NCI-H2227 treated with DMSO at 0.1 percent for 48 hours (cell line): ENCODE results near the gene REM2.
"Not testable (repeated sequence)": the region's sequence is repeated elsewhere in the genome, so short reads cannot be mapped to it uniquely, and the experiment has no call there.

ENCODE experiments used
- DNase-seq: peaks from one replicate; lab custom pipeline; 2025; lab: John Stamatoyannopoulos, UW

The REM2 gene

DNA sequence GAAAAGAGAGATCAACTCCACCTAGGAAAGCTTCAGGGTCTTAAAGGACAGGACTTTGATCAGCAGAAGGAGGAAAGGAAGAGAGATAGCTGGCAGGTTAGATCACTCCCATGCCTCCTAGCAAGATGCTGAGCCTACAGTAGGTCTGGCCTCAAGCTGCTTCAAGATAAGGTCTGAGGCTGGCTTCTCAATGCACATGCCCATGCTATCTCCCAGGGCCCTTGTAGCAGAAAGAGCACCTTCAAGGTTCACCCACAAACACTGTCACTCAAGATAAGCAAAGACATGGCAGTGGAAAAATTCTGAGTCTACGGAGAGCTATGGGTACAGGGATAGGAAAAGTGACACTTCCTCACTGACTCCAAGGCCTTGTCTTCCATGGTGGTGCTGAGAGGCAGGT lies 14.3 kb downstream of the REM2 start:
- no peak for DNase-seq

DNA sequence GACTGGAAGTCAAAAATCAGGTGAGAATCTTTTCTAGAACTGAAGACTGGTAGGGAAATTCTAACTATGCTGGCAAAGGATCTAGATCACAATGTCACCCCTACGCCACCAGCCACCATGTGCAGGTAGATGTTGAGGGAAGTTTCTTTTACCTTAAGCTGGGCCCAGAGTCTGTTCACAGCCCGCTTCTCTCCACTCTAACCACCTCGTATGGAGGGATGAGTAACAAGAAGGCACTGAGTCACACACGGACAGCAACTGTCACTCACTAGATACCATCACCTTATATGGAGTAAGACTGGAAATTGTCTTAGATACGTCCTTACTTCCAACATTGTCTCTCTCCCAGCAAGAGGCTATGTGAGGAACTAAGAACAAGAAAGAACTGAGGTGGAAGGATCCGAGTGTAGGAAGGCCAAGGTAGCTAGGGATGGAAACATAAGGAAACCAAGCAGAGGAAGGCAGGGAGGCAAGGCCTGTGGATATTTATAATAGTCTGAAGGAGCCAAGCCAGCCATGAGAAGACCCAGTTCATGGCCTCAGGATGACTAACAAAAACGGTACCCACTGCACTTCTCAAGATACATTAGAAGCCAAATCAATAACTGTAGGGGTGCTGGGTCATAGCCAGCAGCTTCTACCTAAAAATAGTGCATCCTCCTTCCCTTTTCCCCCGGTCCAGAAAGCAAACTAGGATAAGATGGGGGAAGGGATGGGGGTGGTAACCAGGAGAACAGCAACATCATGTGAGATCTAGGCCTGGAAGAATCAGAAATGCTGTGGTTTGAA lies 15.5 kb downstream of the REM2 start:
- DNase-seq = no peak

DNA sequence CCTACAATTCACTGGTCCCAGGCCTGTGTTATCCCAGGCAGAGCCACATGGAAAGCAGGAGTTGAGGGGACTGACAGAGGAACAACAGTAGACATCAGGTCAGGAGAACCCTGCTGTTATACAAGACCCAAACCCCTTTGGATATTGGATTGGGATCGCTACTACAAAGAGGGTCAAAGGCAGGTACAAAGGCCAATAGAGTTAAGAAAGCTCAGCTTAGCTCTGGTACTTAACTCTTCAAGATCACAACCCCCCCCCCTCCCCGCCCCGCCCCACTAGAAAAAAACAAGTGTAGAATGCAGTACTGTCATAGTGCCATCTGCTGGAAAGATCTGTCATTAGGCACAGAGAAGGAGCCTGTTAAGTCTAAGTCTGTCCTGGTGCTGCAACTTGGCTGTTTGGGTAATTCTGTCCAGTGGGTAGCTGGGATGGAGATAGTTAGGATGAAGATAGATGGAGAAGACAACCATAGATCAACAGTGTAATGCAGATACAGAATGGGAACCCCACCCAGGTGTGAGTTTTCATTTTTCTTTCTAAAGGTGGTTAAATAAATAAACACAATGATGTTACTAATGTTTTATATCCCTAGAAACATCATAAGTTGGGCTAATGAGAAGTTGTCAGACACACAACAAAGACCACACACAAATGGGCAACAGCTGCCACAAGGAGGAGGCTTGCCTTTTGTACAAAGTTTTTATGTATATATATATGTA lies 17.2 kb downstream of the REM2 start:
- peak; percentile 45 for DNase-seq

DNA sequence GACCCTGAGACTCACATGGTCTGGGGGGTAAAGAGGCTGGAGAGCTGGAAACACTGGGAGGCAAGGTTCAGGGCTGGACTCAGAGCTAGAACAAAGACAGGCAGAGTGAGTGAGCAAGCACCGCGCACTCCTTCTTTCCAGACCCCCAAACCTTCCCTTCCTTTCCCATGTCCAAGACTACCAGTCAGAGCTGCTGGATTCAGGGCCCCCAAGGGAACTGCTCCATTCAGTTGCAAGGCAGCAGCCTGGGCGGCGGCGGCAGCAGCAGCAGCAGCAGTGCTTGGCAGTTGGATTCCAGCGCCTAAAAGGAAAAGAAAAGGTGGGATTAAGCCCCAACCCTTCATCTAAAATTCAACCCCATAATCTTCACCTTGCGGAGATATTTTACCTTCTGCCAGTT lies 18.8 kb downstream of the REM2 start:
- DNase-seq = no peak

DNA sequence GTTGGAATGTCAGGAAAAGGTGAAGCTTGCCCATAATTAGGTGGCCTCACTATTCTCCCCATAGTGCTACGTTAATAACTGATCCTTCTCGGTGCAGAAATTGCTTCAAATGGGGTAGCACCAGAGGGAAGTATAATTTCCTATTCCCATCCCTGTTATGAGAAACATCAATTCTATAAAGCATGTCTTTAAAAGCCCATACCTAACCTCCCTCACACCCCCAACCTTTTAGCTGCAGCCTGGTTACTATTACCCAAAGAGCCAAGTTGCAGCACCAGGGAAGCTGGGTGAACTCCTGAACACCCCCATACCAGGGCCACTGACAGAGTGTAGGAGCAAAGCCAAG lies 20.7 kb downstream of the REM2 start:
- DNase-seq = no peak

DNA sequence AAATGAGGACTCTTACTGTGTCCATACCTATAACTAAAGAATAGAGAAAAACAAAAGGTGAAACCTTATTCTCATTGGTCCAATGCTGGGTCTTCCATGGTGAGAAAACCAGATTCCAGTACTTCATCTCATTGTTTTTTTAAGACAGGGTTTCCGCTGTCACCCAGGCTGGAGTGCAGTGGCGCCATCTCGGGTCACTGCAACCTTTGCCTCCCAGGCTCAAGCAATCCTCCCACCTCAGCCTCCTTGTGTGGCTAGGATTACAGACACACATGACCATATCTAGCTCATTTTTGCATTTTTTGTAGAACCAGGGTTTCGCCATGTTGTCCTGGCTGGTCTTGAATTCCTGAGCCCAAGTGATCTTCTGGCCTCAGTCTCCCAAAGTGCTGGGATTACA lies 22.6 kb downstream of the REM2 start:
- no peak for DNase-seq

DNA sequence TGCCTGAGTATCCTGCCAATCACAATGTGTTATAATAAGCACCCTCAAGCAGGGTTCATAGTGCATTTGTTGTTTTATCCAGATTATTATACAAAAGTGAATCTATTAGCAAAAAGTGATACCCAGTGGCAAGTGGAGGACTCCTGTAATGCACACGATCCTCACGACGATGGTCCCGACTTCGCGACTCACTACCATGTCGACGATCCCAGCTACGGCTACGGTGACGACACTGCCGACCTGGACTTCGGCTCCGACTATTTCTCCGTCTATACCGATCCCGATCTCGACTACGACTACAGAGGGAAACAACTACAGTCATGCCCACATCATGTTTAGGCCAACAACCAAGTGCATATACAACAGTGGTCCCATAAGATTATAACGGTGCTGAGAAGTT lies 23.1 kb downstream of the REM2 start:
- DNase-seq = no peak

DNA sequence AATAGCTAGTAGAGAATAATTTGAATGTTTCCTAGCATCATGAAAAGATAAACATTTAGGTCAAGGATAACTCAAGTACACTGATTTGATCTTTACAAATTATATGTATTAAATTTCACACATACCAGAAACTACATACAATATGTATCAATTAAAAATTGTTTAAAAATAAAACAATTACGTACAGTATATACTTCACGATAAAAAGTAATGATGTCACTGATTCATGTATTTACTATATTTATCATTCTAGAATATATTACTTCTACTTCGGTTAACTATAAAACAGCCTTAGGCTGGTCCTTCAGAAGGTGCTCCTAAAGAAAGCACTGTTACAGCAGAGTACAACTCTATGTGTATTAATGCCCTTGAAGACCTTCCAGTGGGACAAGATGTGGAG lies 24.4 kb downstream of the REM2 start:
- no peak for DNase-seq

DNA sequence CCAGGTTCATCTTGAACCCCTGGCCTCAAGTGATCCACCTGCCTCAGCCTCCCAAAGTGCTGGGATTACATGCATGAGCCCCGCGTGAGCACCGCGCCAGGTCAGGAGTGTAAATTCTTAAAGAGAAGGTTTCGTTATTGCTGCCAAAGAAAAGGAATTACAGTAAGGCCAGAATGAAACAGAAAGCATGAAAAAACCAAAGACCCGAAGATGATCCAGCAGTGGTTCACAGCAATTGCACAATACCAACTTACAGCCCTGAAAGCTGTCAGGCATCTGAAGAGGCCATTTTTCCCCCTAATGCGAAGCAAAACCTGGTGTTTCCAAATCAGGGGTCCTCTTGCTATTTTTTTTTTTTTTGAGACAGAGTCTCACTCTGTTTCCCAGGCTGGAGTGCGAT lies 25.6 kb downstream of the REM2 start:
- no peak for DNase-seq

DNA sequence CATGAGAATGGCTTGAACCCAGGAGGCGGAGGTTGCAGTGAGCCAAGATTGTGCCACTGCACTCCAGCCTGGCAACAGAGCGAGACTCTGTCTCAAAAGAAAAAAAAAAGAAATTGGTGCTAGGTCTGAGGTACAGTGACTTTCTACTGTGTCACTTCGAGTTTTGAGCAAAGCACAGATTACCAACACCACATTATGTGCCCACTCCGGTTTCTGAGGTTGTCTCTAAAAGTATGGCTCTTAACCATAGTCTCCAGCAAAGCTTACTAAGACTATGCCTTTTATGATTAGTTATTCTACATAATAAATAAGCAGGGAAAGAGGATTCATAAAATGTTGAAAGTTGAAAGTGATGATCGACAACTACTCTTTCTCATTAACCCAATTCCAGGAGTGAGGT lies 27.9 kb downstream of the REM2 start:
- DNase-seq = no peak

DNA sequence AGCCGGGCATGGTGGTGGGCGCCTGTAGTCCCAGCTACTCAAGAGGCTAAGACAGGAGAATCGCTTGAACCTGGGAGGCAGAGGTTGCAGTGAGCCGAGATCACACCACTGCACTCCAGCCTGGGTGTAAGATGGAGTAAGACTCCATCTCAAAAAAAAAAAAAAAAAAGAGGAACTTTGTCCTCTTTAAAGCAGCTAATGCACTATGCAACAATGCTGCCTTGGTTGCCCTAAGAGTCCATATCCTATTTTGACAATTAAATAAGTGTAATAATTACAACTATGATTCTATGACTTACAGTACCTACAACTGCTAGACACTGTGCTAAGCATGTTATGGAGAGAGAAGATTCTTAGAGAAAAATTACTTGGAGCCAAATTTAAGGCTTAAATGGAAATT lies 31.8 kb downstream of the REM2 start:
- DNase-seq = not testable (repeated sequence)

DNA sequence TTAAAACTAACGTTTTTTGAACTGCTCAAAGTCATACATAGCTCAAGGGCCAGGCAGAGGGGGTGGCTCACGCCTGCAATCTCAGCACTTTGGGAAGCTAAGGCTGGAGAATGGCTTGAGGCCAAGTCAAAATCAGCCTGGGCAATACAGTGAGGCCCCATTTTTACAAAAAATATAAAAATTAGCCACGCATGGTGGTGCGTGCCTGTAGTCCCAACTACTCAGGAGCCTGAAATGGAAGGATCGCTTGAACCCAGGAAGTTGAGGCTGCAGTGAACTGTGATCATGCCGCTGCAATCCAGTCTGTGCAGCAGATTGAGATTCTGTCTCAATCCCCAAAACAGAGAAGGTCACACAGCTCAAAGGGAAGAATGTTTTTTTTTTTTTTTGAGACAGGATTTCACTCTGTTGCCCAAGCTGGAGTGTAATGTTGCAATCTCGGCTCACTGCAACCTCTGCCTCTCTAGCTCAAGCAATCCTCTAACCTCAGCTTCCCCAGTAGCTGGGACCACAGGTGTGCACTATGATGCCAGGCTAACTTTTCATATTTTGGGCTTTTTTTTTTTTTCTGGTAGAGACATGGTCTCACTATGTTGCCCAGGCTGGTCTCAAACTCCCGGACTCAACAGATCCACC lies 33.0 kb downstream of the REM2 start:
- DNase-seq = no peak

DNA sequence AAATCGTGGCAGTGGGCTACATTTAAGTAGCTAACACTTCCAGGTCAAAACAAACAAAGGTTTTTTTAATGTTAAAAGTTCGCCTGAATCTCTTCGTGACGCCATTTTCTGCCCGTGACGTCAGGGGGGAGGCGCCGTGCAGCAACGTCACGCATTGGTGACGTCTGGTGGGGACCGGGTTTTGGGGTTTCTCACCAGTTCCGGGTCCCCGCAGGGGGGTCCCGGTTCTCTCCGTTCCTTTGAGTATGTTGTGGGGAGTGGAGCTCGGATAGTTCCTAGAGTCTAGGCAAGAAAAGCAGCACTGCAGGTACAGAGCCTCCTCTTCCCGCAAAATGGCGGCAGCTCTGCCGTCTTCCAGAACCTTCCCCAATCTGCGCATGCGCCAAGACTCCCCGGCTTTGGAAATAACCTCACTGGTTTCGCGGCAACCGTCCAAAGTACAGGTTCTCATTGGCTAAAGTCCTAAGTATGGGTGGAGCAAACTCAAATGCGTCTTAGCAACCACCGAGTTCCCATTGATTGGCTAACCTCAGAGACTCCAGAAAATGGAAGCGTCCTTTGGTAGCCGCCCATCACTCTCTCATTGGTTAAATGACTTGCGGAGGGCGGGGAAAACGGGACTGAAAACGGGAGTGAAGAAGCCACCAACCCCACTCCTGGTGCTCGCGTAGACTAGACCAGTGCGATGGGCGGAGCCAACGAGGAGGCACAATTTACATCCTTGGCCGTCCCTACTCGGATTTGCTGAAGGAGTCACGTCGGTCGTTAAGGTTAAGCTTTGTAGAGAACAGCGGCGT lies 36.0 kb downstream of the REM2 start, which contains the start of gene RBM23:
RBM23 (minus strand) TSS at position 346 of the 797 bp plus-strand sequence.
- DNase-seq = peak; percentile 99

DNA sequence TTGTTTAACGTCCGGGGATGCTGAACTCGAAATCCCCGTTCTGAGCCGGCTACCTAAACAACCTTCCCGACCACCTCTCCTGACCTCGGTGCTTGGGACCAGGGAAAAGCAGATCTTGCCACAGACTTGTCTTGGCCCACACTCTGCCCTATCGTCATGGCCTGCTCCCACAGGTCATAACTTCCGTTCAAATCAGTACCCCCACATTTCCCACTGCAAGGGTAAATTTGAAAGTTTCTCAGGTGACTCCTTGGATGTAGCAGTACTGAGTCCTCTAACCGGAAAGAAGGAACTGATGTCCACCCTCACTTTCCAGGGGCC lies 36.5 kb downstream of the REM2 start:
- DNase-seq = no peak

DNA sequence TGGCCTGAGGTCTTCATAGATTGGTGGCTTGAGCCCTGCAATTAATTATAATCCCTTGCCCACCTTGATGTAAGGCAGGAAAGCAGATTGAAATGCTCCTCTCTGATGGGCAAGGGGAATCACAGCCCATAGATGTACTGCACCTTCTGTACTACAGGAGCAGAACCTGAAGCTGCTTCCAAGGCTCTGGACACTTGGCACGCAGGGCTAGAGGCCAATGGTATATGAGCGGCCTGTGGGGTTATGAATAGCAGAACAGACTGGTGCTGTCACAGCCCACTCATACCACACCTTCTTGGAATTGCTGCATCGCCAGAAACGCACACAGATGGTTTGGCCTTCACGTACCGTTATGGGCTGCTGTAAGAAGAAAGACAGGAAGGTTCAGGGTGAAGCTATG lies 37.7 kb downstream of the REM2 start:
- DNase-seq = no peak

DNA sequence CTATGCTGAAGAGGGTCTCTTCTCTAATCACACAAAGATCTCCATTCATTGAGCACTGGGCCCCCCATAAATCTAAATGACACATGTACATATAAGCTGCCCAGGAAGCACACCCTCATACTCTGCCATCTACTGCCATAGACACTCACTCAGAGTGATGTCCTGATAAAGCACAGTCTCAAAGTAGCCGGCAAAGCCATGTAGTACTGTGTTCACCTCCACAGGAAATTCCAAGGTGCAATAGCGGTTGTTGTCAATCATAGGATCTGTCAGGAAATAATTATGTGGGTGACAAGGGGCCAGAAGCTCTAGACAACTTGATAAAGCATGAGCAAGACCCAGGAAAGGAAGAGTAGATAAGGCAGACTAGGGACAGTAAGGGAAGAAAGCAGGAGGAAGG lies 39.3 kb downstream of the REM2 start:
- no peak for DNase-seq

DNA sequence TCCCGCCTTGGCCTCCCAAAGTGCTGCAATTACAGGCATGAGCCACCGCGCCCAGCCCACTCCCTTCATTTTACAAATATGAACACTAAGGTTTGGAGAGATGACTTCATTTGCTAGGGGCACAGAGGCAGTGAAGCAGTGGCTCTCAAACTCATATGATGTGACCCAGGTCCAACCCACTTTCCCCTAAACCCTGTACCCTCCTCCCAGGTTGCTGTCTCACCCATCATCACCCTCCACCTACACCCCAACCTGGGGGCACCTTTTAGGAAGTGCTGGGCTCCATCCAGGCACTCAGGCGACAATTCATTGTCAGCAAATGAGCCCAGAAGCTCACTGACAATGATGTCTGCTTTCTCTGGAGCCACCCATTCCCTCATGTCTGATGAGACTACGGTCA lies 40.7 kb downstream of the REM2 start:
- no peak for DNase-seq

DNA sequence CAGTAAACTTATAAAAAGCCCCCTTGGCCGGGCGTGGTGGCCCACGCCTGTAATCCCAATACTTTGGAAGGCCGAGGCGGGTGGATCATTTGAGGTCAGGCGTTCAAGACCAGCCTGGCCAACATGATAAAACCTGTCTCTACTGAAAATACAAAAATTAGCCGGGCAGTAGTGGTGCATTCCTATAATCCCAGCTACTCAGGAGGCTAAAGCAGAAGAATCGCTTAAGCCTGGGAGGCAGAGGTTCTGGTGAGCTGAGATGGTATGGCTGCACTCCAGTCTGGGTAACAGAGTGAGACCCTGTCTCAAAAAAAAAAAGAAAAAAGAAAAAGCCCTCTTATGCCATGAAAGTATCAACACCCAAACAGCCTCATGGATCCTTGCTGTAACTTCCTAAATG lies 42.5 kb downstream of the REM2 start:
- no peak for DNase-seq

DNA sequence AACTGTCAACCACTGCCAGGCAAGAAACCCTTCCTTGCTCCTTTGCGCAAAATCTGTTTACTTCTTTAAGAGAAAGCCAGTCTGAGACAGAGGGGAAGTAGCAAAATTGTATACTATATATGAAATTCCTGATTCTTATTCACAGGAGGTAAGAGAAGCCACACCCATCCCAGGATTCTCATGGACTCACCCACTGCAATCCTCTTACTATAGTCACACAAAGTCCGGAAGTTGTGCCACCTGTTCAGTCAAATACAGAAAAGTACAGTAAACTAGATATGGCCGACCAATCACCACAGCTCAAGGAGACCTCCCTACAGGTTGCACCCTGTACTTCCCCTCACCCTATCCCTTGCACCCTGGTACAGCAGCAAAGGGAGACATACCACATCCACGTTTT lies 43.3 kb downstream of the REM2 start:
- DNase-seq = no peak

DNA sequence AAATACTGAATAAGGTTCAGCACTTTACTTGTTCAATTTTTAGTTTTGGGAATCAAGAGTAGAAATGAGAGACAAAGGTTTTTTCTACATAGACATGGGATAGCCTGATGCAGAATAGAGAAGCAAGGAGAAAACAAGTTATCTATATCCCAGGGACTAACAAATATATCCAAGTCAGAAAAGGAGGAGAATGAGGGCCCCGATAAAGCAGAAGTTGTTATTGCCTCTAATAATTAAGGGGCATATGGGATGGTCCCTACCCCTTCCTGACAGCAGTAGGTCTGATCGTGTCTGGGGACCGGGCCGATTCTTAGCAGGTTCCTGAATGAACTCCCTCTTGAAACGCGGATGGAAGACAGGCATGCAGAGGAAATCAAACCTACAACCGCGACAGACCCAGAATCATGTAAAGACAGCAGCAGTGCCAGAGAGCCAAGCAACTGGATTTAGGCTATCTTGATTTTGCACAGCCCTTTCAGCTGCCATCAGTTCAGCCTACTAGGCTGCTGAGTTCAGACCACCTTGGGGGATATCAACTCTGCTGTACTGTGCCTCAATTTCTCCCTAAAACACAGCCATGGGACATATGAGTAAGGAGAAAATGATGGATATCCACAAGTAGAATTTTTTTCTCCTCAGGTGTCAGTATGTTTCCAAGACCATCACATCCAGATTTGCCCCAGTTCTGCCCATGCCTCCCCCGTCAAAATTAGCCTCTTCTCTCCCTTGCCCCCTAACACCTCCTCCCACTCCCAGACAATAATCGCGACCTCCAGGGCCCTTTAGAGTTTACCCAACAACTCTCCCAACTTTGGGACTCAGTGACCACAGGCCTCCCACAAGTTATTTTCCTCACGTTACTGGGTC lies 45.4 kb downstream of the REM2 start:
- no peak for DNase-seq

DNA sequence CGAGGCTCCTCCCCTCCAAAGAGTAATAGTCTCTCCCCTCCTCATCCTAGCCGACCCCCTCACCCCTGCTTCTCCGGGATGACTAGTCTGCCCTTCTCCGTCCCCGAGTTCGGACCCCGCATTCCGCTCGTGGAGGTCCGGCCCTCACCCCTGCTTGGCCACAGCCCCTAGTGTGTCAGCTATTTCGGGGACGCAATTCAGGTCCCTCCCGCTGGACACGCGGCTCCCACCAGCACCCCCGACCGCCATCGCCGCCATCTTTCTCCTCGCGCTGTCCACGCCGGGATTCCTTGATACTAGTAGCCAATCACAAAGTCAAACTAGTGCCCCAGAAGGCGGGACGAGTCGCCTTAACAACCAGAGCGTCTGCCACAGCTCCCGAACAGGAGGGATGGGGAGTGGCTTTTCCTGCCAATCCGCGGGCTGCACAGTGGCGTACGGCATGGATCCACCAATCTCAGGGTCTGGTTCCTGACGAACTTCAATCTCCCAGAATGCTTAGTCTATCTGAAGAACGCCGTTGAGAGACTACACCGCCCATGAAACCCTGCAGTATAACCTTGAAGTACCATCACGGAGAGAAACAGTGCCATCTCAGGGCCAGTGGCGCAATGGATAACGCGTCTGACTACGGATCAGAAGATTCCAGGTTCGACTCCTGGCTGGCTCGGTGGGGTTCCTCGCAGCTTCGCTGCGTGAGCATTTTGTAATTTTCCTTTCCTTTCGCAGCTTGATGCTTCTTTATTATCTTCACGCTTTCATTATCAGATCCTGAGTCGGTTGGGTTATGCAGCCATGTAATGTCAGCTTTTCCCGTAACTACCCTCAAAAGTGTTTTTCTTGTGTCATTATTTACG lies 46.3 kb downstream of the REM2 start, which contains the start of gene PRMT5:
PRMT5 (minus strand) TSS at position 273 of the 857 bp plus-strand sequence; CDS start at position 258, 15 bp downstream.
- DNase-seq = peak; percentile 99
